Measurements from ENCODE around the gene CAGE1. TPM values are rescaled to one million over a fixed set of nuclear protein-coding genes. Genes with fewer than 3 reads are reported as not detected.

CAGE1 gene
- not detected in 2 replicates for total RNA-seq

DNA sequence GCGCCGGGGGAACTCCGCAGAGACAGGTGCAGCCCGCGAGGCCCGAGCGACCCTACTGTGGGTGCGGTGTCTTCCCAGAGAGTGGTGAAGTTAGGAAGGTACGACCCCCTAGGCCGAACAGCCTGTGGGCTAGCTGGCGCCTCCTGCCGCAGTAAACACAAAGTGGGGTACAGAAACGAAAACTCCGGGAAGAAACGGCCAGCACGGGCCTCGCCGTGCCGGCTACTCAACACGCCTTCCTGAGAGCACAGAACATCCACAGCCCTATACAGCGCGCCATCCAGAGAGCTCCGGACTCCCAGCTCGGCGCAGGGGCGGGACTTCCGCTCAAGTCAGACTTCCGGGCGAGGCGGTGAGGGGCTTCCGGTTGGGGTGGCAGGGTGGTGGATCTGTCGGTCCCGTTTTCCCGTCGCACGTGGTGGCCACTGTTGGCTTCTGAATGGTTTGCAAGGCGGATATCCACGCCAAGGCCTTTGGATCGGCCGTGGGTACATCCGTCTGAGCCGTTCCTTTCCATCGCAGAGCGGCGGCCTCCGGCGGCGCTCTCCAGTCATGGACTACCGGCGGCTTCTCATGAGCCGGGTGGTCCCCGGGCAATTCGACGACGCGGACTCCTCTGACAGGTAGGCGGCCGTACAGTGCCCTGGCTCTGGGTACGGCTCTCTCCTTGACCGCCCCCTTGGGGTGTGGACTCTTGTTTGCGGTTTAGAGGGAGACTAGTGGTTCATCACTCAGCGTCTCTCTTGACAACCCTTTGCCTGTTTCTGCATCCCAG lies at the start of gene CAGE1, which contains the start of gene RIOK1:
Gene CAGE1, minus strand, starts transcription at position 292 of the 775 bp plus-strand sequence. CDS start 2,569 bp downstream, outside the sequence.
Gene RIOK1, plus strand, starts transcription at position 358 of the 775 bp plus-strand sequence. Its CDS starts 195 bp downstream, at position 553.

DNA sequence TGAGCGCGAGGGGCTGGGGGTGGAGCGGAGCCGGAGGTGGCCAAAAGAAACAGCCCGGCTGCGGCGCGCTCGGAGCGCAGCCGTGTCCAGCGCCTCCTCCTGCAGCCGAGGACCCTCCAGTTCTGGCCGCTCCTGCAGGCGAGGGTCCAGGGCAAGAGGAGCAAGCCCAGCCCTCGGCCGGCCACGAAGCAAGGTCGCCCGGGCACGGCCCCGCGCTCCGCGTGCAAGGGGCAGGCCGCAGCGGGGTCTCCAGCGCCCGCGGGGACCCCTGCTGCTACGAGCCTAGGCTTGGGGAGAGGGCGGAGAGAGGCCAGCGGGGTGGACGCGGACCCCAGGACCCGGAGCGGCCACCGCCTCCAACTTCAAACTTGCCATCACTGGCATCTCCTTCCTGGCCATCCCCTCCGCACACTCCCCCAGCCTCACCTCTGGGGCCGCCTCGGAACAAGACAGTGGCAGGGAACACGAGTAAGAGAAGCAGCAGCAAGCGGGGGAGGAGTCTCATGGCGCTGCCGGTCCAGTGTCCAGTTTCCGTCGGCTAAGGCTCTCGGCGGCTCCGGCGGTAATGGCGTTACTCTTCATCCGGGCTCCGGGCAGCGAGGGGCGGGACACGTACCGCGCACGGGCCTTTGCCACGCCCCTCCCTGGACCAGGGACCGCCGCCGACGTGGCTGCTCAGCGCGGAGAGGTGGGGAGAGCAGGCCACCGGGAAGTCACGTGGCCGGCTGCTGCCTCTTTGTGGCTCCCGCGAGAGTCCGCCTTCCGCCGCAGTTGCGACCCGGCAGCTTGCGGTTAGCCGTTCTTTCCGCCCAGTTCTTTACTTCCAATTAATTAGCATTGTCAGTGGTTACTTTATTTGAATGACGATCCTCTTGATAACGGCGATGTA lies 76.7 kb downstream of the CAGE1 start, which contains the start of gene SSR1:
Gene SSR1, minus strand, starts transcription at position 584 of the 889 bp plus-strand sequence. Its CDS starts 79 bp downstream, at position 505.

Other genes with a start within 250 kb of the CAGE1 start
- 118 and 150 TPM in 2 replicates for gene SSR1, start 76.5 kb downstream of the CAGE1 start, total RNA-seq
- 12.1 and 12.9 TPM in 2 replicates for gene RIOK1, start 66 bp upstream of the CAGE1 start, total RNA-seq
- 0.29 and 0.31 TPM in 2 replicates for gene DSP, start 151.9 kb upstream of the CAGE1 start, total RNA-seq
- gene SNRNP48, start 200.5 kb upstream of the CAGE1 start, total RNA-seq: 5.4 and 6.6 TPM in 2 replicates